Cortex of kidney (tissue), 1 donor: ENCODE data around the gene RAD23B.

Experiments
- DNase-seq: peaks from one replicate; lab custom pipeline; 2025; lab: John Stamatoyannopoulos, UW

Gene RAD23B

DNA sequence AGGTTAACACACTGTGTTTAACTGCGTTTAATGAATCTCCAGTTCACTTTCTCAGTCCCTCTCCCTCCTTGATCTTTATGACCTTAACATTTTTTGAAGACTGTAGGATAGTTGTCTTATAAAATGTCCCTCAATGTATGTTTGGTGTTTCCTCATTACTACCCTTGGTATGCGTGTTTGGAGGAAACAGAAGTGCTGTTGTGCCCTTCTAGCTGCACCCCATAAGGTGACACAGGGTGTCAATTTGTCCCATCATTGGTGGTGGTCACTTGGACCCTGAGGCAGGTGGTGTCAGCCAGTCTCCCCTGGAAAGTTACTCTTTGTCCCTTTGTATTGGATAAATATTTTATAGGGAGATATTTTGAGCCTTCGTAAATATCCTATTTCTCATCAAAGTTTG, 52.3 kb downstream of the RAD23B start:
- no peak for DNase-seq

DNA sequence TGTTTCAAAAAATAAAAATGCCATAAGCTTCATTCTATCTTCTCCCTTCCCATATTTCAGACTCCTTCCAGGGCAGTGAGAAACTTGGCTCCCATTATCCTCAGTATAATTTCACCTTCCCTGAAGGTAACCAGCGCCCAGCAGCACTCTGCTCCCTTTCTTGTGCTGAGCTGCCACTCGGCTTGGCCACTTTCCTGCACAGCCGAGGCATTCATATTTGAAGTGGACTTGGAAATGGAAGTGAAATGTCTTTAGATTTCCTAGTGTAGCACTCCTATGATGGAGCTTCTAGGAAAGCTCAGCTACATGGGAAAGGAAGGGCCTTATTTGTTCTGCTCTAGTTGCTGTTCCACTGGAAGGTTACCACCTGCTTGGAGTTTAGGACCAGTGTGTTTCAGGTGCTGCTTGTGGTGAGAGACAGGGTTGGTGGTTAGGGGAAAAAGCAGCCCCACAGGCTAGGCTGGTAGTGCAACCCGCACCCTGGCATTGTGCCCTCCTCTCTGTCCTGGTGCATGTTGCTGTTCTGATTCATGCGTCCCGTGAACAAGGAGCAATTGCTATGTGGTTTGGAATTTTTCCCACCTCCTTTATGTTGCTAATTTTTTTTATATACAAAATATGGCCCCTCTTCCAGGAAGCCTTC, 53.8 kb downstream of the RAD23B start:
- no peak for DNase-seq

DNA sequence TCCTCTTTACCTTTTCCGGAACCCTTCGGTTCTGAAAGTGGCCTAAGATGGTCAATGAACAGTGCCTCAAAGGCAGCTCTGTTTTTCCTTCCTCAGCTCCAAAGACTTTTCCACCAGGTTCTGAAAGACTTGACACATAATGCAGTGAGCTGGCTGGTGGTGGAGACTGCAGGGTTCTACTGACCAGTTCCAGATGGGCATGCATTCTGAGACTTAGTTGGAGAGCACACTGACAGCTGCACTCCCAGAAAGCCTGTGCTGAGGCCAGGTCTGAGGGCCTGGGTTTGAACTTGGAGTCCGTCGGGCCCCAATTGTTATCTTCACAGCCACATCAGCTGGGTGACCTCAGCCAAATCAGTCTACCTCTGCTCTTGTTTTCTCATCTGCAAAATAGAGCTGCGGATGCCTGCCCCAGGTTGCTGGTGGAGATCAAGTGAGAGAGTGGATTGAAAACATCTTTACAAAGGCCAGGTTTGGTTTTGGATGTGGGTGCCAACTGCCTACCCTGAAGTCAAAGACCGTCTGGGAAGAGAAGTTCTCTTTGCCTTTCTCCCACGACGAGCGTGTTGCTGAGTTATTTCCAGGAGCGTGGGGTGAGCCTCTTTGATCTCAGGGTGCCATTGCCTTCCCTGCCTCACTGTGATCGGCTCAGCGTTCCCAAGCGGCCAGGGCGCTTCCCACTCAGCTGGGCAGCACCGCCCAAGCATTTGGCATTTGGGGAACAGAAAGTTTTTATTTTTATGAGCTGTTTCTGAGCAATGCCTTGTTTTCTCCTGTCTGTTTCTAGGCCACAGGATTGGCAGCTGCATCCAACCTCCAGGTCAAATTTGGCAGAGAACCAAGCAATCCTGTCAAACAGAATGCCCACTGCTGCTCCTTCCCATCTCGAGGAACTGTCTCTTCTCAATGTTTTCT, 54.9 kb downstream of the RAD23B start:
- DNase-seq, result no peak

DNA sequence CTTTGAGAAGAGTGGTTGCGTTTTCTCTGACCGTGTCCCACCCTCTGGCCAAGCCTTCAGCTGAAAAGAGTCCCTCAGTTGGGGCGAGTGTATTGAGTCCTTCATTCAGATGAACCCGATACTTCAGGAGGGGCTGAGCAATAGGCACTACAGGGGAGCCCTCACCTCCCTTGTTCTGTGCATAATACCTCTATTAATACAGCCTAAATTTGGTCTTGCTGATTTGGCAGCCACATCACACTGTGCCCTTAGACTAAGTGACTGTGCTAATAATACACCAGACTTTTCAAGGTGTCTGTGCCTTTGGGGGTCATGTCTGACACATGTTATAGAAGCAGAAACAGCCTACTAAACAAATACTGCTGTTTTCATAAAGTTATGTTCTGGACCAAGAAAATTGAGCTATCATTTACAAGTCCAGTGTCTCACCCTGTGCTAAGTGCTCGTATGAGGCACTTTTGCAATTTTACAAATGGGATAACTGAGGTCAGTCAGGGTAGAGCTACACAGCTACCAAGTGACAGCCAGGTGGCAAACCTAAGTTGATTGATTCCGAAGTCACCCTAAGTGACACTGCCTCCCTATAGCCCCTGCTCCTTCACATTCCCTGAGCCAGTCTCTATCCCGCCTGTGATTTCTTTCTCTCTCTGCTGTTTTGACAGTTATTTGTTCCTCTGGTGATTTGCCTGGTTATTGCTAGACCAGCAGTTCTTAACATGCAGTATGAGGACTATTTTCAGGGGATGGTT, 56.0 kb downstream of the RAD23B start:
- no peak for DNase-seq

DNA sequence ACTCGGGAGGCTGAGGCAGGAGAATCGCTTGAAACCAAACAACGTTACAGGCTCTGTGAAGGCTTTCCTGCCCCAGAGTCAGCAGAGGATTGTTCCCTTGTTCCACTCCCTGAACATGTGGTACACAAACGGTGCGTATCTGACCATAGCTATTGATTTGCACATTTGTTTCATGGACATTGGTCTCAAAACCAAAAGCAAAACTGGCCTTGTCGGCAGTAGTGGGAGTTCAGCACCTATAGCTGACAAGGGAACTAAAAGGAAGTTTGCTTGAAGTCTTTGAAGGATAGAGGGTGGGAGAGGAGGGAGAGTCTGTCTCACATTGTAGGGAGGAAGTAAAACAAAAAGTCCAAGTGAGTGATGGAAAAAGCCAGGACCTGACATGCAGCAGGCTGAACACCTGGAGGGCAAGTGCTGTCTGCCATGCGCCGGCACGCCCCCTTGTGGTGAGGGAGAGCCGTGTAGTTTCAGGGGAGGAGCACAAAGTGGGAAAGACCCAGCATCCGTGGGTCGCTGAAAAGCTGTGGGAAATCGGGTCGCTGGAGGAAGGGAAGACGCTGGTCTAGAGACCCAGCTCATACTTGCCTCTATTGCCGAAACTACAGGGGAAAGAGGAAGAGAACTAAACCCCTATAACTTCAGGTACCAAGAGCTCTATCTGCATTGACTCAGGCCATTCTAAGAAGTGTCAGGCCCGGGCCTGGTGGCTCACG, 58.0 kb downstream of the RAD23B start:
- DNase-seq, result no peak

DNA sequence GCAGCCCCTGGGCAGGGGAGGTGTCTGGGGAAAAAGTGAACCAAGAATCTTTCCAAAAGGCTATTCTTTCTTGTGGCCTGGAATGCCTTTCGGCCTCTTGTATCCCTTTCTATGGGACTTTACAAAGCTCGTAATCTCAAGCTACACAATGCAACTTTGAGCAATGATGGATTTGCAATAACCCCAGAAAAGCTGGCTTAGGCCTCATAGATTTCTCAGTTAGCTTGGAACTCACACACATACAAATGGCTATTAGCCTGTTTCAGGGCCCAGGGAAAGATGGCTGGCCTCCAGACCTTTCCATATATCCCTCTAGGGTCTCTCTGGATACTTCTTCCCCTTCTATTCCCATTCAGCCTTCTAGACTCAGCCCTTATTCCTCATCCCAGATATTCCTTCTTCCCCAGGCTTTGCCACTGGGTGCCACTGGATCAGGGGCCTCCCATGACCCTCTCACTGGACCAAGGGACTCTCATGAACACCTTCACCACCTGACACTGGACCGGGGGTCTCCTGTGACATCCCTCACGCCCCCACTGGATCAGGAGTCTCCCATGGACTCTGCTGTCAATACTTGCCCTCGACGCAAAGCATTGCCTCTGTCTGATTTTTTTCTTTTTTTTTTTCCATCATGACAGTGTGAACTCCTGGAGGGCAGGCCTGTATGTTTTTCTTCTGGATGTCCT, 59.5 kb downstream of the RAD23B start:
- DNase-seq, result no peak

DNA sequence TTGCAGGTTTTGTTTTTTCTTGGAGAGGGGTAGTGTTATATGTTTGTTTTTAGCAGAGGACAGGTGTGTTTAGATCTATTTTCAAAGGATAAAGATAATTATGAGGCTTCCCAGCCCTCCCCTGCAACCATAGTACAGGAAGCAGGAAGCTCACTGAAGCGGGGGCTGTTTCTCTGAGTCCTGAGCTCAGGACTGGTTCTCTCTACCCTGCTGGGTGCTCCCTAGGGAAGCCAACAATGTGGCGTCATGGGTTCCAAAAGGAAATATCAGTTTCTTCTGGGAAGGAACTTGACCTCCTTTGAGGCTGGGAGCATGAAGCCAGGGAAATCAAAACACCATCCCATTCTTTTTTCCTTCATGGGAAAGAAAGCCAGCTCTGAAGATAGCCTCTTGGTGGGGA, 62.2 kb downstream of the RAD23B start:
- DNase-seq, result no peak

DNA sequence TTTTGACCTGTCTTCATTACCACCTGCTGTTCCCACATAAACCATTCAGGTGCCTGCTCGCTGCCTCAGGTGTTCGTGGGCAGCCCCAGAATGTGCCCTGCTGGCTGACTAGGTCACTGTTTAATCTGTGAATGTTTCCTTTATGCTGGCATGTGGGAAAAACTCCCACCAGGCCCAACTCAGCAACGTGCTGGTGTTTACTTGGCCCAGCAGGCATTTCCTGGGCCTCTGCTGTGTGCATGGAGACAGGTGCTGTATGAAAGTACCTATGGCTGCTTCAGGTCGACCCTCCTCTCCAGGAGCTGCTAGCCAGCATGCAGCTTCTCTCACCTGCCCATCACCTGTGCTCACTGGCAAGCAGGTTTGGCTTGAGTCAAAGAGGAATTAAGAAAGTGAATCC, 65.8 kb downstream of the RAD23B start:
- no peak for DNase-seq

DNA sequence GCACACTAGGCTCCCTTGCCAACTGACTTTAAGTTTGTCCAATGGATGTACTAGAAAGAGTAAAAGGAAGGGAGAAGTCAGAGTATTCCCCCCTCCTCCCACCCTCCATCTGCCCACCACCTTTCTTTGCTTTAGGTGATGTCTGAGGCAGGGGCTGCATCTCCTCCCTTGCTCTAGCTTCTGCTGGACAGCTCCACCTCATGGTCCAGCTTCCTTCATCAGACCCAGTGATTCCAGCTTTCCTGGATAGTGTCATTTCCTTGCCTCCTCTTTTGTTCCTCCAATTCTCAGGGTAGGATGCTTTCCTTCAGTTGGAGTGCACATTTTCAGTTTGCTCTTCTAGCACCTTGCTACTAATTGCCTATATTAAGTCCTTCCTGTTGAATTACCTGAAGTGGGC, 67.4 kb downstream of the RAD23B start:
- no peak for DNase-seq

DNA sequence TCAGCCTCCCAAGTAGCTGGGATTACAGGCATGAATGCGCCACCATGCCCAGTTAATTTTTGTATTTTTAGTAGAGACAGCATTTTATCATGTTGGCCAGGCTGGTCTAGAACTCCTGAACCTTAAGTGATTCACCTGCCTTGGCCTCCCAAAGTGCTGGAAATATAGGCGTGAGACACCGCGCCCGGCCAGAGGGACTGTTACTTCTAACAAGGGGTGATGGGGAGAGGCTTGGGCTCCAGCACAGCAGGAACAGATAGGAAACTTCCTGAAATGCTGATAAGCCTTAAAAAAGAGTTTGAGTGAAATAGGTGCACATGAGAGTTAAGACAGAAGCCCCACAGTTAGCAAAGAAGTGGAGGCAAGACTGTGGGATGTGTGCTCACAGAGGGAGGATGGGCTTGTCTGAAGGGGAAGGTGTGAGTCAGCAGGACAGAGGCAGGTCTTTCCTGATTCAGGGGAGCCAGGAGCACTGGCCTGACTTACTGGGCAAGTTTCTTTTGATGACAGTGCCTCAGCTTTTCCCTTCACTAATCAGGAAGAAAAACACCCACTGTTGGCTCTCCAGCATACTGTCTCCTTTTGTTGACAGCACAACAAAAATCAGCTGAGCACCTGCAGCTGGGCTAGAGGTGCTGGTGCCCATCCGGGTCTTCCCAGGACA, 68.4 kb downstream of the RAD23B start:
- no peak for DNase-seq

DNA sequence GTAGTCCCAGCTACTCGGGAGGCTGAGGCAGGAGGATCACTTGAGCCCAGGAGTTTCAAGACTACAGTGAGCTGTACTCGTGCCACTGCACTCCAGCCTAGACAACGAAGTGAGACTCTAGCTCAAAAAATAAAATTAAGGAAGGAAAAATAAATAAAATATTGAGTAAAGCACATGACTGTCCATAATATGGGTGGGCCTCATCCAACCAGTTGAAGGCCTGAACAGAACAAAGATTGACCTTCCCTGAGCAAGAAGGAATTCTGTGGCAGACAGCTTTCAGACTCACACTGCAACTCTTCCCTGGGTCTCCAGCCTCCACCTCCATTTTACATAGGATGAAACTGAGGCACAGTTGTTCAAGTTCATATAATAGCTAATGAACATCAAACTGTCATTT, 72.3 kb downstream of the RAD23B start:
- no peak for DNase-seq

DNA sequence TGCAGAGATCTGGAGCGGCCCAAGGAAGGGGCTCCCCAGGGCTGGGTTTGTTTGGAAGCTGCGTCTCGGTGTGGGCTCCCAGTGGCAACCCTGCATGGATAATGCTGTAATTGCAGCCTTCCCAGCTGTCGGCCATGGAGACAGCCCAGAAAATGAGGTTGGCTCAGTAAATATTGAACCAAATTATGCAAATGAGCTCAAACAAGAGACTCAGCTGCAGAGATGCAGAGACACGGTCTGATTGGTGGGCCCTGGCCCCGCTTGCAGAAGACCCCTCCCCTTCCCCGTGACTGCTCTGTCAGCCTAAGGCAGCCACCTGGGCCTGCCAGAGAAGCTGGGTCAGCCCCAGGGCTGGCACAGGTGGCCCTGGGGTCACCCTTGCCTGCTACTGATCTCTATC, 75.9 kb downstream of the RAD23B start:
- no peak for DNase-seq

DNA sequence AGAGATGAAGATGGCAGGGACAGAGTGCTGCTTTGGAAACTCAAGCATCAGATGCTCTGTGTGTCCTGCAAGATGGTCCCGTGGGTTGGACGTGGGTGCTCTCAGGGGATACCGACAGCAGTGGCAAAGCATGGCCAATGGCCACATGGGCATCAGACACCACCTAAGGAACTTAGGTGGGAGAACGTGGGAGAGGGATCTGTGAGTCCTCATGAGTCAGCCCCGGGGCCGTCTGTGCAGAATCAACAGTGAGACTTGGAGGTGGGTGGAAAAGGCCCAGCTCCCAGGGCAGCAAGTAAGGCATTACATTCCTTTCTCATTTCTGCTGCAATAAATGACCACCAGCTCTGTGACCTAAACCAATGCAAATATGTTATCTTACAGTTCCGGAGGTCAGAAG, 77.0 kb downstream of the RAD23B start:
- no peak for DNase-seq

DNA sequence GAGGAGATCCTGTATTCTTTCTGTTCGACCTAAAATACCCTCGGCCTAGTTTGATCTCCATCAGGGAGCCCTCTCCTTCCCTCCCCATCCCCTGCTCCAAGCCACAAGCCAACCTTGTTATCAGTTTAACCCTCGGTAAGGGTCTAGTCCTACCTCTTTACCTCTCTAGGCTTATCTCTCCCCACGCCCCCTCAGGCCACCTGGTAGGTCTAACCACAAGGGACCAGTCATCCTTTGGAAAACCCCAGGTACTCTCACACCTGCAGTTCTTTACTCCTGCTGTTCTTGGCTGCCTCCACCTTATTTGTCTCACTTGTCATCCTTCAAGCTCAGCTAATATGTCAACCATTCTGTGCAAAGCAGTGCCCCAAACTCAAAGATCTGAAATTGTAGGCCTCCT, 78.7 kb downstream of the RAD23B start:
- DNase-seq, result no peak

DNA sequence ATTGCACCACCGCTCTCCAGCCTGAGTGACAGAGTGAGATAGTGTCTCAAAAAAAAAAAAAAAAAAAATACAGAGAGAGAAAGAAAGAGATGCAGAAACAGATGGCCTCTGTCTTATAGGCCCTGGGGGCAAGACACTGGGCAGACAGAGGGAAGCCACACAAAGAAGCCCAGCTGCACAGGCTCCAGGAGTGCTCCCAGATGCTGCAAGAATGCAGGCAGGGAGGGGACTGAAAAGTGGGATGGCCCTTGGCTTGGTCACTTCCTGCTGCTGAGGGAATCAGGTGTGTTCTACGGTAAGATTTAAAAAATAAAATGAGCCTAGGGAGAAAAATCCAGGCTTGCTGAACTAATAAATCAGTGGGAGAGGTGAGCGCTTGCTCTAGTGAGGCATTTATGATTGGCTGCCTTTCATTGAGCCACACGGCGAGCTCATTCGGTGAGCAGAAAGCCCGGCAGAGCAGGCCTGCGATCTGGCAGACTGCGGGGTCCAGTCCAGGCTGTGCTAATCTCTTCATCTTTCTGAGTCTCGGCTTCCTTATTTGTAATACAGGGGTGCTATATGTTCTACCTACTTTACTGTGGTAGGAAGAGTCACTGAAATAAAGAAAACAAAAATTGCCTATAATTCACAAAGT, 80.6 kb downstream of the RAD23B start:
- no peak for DNase-seq

DNA sequence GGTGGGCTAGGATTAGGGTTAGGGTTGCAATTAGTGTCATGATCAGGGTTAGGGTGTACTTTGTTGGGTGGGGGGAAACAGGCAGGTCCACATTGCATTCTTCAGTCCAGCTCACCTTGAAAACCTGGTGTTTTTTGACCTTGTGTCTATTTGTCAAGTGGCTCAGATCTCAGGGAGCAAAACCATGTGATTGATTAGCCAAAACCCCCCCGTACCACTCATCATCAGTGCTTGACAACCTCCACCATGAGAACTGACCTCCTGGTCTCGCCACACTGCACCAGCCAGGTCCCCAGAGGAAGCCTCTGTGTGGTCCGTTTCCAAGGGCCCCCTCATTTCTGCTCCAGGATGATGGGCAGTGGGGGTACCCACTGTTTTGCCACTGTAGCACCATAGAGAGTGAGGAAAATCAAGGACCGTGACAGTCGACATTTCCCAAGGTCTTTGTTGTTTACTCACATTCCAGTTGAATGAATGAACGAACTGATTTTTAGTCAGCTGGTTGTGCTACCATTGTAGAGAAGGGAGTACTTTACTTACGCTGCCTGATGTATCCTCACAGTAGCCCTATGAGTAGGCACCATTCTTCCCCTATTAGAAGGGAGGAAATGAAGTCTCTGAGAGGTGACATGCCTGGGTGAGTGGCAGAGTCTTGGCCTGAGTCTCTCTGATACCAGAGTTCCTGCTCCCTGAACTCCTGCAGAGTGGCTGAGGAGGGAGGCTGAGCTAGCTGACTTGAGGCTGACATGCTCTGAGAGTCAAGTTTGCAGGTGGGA, 84.8 kb downstream of the RAD23B start:
- DNase-seq, result no peak

DNA sequence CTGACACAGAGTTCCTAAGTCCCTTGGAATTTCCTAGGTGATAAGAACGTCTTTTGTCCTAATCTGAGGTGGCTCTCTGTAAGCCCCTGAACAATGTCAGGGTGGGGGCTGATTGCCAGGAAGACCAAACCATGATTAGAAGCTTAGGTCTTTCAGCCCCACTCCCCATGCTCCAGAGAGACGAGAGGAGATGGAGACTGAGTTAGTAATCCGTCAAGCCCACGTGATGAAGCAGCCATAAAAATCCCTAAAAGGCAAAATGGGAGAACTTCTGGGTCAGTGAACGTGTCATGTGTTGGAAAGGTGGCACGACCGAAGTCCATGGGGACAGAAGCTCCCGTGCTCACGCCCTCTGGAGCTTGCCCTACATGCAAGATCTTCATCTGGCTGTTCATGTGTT, 85.6 kb downstream of the RAD23B start:
- DNase-seq, result no peak

DNA sequence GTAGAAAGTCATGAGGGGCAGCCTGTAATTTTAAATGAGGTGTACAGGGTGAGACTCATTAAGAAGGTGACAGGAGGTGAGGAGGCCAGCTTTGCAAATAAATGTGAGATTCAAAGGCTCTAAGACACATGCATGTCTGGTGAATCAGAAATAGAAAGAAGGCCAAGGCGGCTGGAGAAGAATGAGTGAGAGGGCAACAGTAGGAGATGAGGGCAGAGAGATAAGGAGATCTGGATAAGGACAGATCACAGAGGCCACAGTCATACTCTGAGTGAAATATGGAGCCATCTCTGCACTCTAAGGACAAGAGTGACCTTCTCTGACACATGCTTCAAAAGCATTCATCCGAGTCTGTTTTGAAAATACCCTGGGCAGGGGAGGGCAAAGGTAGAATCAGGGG, 90.7 kb downstream of the RAD23B start:
- no peak for DNase-seq

DNA sequence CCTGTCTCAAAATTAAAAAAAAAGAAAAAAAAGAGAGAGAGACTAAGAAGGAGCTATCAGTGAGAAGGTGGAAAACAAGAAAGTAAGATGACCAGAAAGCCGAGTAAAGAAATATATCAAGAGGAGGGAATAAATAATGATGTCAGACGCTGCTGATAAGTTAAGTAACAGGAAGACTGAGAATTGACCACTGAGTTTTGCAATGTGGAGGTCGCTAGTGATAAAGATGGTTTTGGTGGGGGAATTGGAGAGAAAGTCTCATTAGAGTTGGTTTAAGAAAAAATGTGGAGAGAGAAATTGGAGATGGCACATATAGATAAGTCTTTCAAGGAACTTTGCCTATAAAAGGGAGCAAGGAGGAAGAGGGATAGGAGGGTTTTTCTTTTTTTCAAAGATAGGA, 91.9 kb downstream of the RAD23B start:
- DNase-seq, result no peak
